Neural progenitor cell (in vitro differentiated cells): ENCODE results near the gene CHST5. TPM values are rescaled to one million over a fixed set of nuclear protein-coding genes. Genes with fewer than 3 reads are reported as not detected.
"Not testable (repeated sequence)": the region's sequence is repeated elsewhere in the genome, so short reads cannot be mapped to it uniquely, and the experiment has no call there.

Experiments
- DNase-seq: peaks from one replicate; pipeline ENCODE4 v3.0.0-alpha.2; 2016; ENCODE audit warnings: low spot score
- H2AFZ ChIP-seq: fragments of 200-600 bp; sonication (generic); replicated peaks from 2 replicates; pipeline ENCODE4 v1.6.1; 2016; ENCODE audit warnings: antibody characterized with exemption
- H3F3A ChIP-seq: fragments of 200-600 bp; sonication (generic); 2 replicates; pipeline ENCODE4 v1.6.1; 2016; ENCODE audit warnings: antibody characterized with exemption, low read depth
- H3K27ac ChIP-seq: fragments of 200-600 bp; sonication (generic); 2 replicates; pipeline ENCODE4 v1.5.1; 2016; ENCODE audit warnings: mild to moderate bottlenecking
- H3K27me3 ChIP-seq: fragments of 200-600 bp; sonication (generic); 2 replicates; pipeline ENCODE4 v1.6.1; 2016; ENCODE audit warnings: mild to moderate bottlenecking, moderate library complexity
- H3K36me3 ChIP-seq: fragments of 200-600 bp; sonication (generic); 2 replicates; pipeline ENCODE4 v1.5.1; 2016
- H3K4me1 ChIP-seq: fragments of 200-600 bp; sonication (generic); 2 replicates; pipeline ENCODE4 v1.6.1; 2016; ENCODE audit warnings: mixed run types
- H3K4me2 ChIP-seq: fragments of 200-600 bp; sonication (generic); 2 replicates; pipeline ENCODE4 v1.6.1; 2016
- H3K4me3 ChIP-seq: fragments of 200-600 bp; sonication (generic); 2 replicates; pipeline ENCODE4 v1.5.1; 2016
- H3K79me2 ChIP-seq: fragments of 200-600 bp; sonication (generic); 2 replicates; pipeline ENCODE4 v1.6.1; 2016; ENCODE audit warnings: low read depth
- H3K9ac ChIP-seq: fragments of 200-600 bp; sonication (generic); 2 replicates; pipeline ENCODE4 v1.6.1; 2016
- H3K9me3 ChIP-seq: fragments of 200-600 bp; sonication (generic); 2 replicates; pipeline ENCODE4 v1.5.1; 2016; ENCODE audit warnings: low read depth
- H4K20me1 ChIP-seq: fragments of 200-600 bp; sonication (generic); 2 replicates; pipeline ENCODE4 v1.6.1; 2016; ENCODE audit warnings: low read depth
- H3K27ac Mint-ChIP-seq: 3 replicates; pipeline ENCODE4 v1.8.0; 2021; ENCODE audit warnings: mixed read lengths
- H3K27me3 Mint-ChIP-seq: 2 replicates; pipeline ENCODE4 v1.8.0; 2022; ENCODE audit warnings: low read depth, mild to moderate bottlenecking, inconsistent platforms, moderate library complexity, mixed read lengths; ENCODE audit not compliant: insufficient read depth
- H3K36me3 Mint-ChIP-seq: 3 replicates; pipeline ENCODE4 v1.8.0; 2021; ENCODE audit warnings: mixed read lengths
- H3K4me1 Mint-ChIP-seq: 3 replicates; pipeline ENCODE4 v1.8.0; 2021; ENCODE audit warnings: mixed read lengths
- H3K4me3 Mint-ChIP-seq: 3 replicates; pipeline ENCODE4 v1.8.0; 2021; ENCODE audit warnings: mild to moderate bottlenecking, moderate library complexity, mixed read lengths
- H3K9me3 Mint-ChIP-seq: 3 replicates; pipeline ENCODE4 v1.8.0; 2020; ENCODE audit warnings: mixed read lengths
- EZH2 ChIP-seq: fragments of 200-600 bp; sonication (generic); IDR thresholded peaks from 2 replicates; pipeline ENCODE4 v1.6.1; 2017; ENCODE audit warnings: antibody characterized with exemption, mild to moderate bottlenecking, moderate library complexity
- EZH2phosphoT487 ChIP-seq: fragments of 200-600 bp; sonication (generic); IDR thresholded peaks from 2 replicates; pipeline ENCODE4 v1.6.1; 2017; ENCODE audit warnings: antibody characterized with exemption
- total RNA-seq: library from RNA; depleted of rRNA; stranded (reverse); fragments of >200 nt; gene quantifications from 2 replicates; pipeline ENCODE4 v1.2.3, GENCODE V29; 2015; ENCODE audit warnings: low replicate concordance
- TF ChIP-seq, protein P1 (sequence below): fragments of 200-600 bp; sonication (generic); IDR thresholded peaks from 2 replicates; pipeline ENCODE4 v1.5.1; 2017; ENCODE audit warnings: antibody characterized with exemption, mild to moderate bottlenecking

The CHST5 gene
- total RNA-seq, 1 donor from 2014 or later: not detected

DNA sequence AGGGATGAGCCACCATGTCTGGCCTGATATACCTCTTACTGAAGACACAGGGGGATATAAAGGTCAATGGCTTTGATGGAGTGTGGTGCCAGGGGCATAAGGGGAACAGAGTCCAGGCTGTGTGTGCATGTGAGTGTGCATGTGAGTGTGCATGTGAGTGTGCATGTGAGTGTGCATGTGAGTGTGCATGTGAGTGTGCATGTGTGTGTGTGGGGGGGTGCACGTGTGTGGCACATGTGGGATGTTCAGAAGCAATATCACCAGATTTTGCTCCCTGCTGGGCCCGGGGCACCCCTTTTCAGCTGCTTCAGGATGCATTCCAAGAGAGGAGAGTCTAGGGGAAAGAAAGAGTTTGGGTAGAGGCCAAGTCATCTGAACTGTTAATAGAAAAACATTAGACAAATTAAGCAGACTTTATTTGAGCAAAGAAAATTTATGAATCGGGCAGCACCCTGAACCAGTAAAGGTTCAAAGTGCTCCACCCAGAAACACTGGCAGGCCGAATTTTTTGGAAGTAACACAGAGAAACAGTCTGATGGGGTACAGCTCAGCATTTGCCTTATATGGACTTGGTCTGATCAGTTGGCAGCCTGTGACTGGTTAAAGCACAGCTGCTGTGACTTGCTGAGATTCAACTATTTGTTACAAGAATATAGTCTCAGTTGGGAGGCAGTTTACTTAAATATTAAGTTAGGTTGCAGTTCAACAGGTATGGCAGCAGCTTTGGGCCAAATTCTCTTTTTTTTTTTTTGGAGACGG is 9.7 kb downstream of the CHST5 start:
- H3K9me3 ChIP-seq: no peaks in the 10 kb centered on the region
- Mint-ChIP-seq H3K27me3 (peaks cover 2% of the 10 kb centered on the region), H3K36me3 (peaks cover 8% of the 10 kb centered on the region), H3K4me1 (no peaks in the 10 kb centered on the region), H3K27ac (no peak overlapping the region), H3K9me3 (no peaks in the 10 kb centered on the region), H3K4me3 (no peak overlapping the region)
- no peaks in the 10 kb centered on the region for H3K79me2 ChIP-seq
- no peaks in the 10 kb centered on the region for H3F3A ChIP-seq
- no peak for DNase-seq
- H3K4me1 ChIP-seq: no peaks in the 10 kb centered on the region
- TF ChIP-seq, protein P1, sequence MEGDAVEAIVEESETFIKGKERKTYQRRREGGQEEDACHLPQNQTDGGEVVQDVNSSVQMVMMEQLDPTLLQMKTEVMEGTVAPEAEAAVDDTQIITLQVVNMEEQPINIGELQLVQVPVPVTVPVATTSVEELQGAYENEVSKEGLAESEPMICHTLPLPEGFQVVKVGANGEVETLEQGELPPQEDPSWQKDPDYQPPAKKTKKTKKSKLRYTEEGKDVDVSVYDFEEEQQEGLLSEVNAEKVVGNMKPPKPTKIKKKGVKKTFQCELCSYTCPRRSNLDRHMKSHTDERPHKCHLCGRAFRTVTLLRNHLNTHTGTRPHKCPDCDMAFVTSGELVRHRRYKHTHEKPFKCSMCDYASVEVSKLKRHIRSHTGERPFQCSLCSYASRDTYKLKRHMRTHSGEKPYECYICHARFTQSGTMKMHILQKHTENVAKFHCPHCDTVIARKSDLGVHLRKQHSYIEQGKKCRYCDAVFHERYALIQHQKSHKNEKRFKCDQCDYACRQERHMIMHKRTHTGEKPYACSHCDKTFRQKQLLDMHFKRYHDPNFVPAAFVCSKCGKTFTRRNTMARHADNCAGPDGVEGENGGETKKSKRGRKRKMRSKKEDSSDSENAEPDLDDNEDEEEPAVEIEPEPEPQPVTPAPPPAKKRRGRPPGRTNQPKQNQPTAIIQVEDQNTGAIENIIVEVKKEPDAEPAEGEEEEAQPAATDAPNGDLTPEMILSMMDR: no peak
- TF ChIP-seq EZH2: no peak
- TF ChIP-seq EZH2phosphoT487: no peak
- no peaks in the 10 kb centered on the region for H4K20me1 ChIP-seq
- no peak overlapping the region for H2AFZ ChIP-seq
- H3K4me2 ChIP-seq: no peak overlapping the region
- no peaks in the 10 kb centered on the region for H3K36me3 ChIP-seq
- H3K4me3 ChIP-seq: no peak overlapping the region
- H3K9ac ChIP-seq: no peak overlapping the region
- H3K27me3 ChIP-seq: no peaks in the 10 kb centered on the region
- H3K27ac ChIP-seq: no peak overlapping the region

DNA sequence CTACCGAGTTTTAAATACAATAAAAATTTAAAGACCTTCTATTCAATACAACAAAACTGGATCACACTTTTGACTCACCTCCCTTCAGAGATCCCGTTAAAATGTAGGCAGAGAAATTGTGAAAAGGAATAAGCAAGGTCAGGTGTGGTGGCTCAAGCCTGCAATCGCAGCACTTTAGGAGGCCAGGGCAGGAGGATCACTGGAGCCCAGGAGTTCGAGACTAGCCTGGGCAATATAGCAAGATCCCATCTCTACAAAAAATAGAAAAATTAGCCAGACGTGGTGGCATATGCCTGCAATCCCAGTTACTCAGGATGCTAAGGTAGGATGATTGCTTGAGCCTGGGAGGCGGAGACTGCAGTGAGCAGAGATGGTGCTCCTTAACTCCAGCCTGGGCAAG is 16.7 kb downstream of the CHST5 start:
- H3K36me3 ChIP-seq: no peaks in the 10 kb centered on the region
- H3K27me3 ChIP-seq: peaks cover 7% of the 10 kb centered on the region
- Mint-ChIP-seq H3K36me3 (no peaks in the 10 kb centered on the region), H3K27me3 (peaks cover 4% of the 10 kb centered on the region), H3K27ac (no peak overlapping the region), H3K9me3 (no peaks in the 10 kb centered on the region), H3K4me3 (no peak overlapping the region), H3K4me1 (peaks cover 11% of the 10 kb centered on the region)
- no peaks in the 10 kb centered on the region for H4K20me1 ChIP-seq
- H3F3A ChIP-seq: peaks cover 8% of the 10 kb centered on the region
- H3K27ac ChIP-seq: no peak overlapping the region
- H3K79me2 ChIP-seq: no peaks in the 10 kb centered on the region
- TF ChIP-seq EZH2phosphoT487: no peak
- no peak for TF ChIP-seq EZH2
- TF ChIP-seq, protein P1: no peak
- no peak overlapping the region for H2AFZ ChIP-seq
- H3K4me1 ChIP-seq: no peaks in the 10 kb centered on the region
- H3K4me2 ChIP-seq: no peak overlapping the region
- H3K4me3 ChIP-seq: no peak overlapping the region
- H3K9ac ChIP-seq: no peak overlapping the region
- H3K9me3 ChIP-seq: no peaks in the 10 kb centered on the region
- DNase-seq: no peak

DNA sequence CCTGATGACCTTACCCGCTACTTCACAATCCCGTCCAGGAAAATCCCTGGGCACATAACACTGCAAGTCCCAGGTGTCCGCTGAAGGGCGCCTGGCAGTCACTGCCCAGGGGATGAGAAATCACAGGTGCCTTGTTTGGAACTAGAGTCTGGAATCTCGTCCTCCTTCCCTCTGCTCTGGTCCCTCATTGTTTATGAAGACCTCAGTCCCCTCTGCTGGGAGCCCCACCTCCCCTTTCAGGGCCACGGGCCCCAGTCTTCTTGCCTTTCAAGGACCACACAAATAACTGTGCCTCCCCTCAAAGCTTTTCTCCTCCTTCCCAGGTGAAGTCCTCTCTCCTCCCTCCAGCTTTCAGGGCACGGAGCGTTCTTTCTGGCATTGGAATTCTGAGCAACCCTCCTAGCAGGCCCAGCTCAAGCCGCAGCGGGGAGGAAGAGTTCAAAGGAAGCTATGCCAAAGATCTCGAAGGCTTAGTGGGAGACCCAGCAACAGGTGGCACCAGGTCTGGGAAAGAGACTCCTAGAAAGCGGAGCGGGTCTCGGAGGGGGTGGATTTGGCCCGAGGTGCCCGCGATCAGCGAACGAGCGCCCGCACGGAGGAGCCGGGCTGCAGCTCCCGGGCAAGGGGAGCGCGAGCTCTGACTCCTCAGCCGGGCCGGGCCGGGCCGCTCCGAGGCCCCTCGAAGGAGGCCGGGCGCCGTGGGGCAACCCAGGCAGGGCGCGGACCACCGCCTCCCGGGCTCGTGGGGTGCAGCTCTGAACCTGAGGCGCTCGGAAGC is 19.5 kb downstream of the CHST5 start:
- not testable (repeated sequence) for H3K79me2 ChIP-seq, H3K27me3 ChIP-seq, H3K27me3 Mint-ChIP-seq, H4K20me1 ChIP-seq, H3K4me1 ChIP-seq, H3K36me3 Mint-ChIP-seq, H3F3A ChIP-seq, H3K36me3 ChIP-seq, H3K27ac ChIP-seq, H3K9me3 ChIP-seq, H3K9me3 Mint-ChIP-seq
- H3K9ac ChIP-seq: peak overlapping the region; percentile 35
- peak overlapping the region; percentile 87 for H3K4me2 ChIP-seq
- peak overlapping the region; percentile 79 for H3K4me3 ChIP-seq
- DNase-seq: peak; percentile 56
- peaks cover 11% of the 10 kb centered on the region for H3K4me1 Mint-ChIP-seq
- H2AFZ ChIP-seq: peak overlapping the region; percentile 78
- H3K27ac Mint-ChIP-seq: peak overlapping the region; percentile 96
- H3K4me3 Mint-ChIP-seq: peak overlapping the region; percentile 90

DNA sequence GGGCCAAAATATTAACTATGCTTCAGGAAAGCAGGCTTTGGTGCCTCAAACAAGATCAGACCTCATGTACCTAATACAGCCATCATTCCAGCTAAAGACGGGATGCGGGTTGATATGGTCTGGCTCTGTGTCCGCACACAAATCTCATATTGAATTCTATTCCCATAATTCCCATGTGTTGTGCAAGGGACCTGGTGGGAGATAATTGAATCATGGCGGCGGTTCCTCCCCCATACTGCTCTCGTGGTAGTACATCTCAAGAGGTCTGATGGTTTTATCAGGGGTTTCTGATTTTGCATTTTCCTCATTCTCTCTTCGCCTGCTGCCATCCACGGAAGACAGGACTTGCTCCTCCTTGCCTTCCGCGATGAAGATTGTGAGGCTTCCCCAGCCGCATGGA is 21.6 kb downstream of the CHST5 start:
- Mint-ChIP-seq H3K4me1 (peaks cover 11% of the 10 kb centered on the region), H3K4me3 (no peak overlapping the region), H3K36me3 (peaks cover 2% of the 10 kb centered on the region), H3K27ac (no peak overlapping the region), H3K9me3 (no peaks in the 10 kb centered on the region), H3K27me3 (peaks cover 4% of the 10 kb centered on the region)
- H3K27ac ChIP-seq: no peak overlapping the region
- H3F3A ChIP-seq: peaks cover 8% of the 10 kb centered on the region
- no peaks in the 10 kb centered on the region for H3K4me1 ChIP-seq
- no peaks in the 10 kb centered on the region for H3K79me2 ChIP-seq
- no peak for DNase-seq
- no peaks in the 10 kb centered on the region for H3K9me3 ChIP-seq
- no peak overlapping the region for H2AFZ ChIP-seq
- H3K36me3 ChIP-seq: no peaks in the 10 kb centered on the region
- TF ChIP-seq EZH2phosphoT487 (no peak), EZH2 (no peak)
- TF ChIP-seq, protein P1: no peak
- H3K4me3 ChIP-seq: no peak overlapping the region
- no peak overlapping the region for H3K4me2 ChIP-seq
- H3K9ac ChIP-seq: no peak overlapping the region
- peaks cover 7% of the 10 kb centered on the region for H3K27me3 ChIP-seq
- H4K20me1 ChIP-seq: no peaks in the 10 kb centered on the region
